SK-N-MC (cell line): ENCODE measurements around the gene CASZ1.

ENCODE experiments used
- EZH2 ChIP-seq: fragments of 200-600 bp; sonication (generic); IDR thresholded peaks from one replicate; pipeline ENCODE4 v1.6.1; 2017; ENCODE audit warnings: antibody characterized with exemption
- FOXP2 ChIP-seq: optimal IDR thresholded peaks from 2 replicates; pipeline ENCODE3; 2011; ENCODE audit warnings: mild to moderate bottlenecking, moderate library complexity; ENCODE audit not compliant: insufficient read depth; ENCODE audit errors: extremely low read length, control extremely low read depth

- TF ChIP-seq EZH2 (no peak), FOXP2 (no peak)
These were observed 199.7 kb downstream of the CASZ1 start for GRCh38 chr1:10596780-10597179.
